ENCODE measurements around the gene DYNC2I2.

DNA sequence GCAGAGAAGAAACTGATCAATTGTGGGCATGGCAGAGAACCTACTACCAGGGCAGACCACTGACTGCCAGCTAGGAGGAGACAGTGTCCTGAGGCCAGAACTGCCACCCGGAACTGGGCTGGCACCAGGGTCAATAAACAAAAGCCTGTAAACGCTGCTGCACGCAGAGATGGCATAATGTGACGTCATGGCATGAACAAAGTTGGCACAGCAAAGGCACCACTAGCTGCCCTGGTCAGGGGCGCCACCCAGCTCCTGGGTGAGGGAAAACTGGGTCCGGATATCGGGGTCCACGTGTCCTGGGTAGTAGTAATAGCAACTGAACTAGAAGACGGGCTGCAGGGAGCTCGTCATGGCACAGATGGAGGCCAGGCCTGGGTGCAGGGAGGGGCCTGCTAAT is 32.1 kb downstream of the DYNC2I2 start:
- TF ChIP-seq, protein P1, sequence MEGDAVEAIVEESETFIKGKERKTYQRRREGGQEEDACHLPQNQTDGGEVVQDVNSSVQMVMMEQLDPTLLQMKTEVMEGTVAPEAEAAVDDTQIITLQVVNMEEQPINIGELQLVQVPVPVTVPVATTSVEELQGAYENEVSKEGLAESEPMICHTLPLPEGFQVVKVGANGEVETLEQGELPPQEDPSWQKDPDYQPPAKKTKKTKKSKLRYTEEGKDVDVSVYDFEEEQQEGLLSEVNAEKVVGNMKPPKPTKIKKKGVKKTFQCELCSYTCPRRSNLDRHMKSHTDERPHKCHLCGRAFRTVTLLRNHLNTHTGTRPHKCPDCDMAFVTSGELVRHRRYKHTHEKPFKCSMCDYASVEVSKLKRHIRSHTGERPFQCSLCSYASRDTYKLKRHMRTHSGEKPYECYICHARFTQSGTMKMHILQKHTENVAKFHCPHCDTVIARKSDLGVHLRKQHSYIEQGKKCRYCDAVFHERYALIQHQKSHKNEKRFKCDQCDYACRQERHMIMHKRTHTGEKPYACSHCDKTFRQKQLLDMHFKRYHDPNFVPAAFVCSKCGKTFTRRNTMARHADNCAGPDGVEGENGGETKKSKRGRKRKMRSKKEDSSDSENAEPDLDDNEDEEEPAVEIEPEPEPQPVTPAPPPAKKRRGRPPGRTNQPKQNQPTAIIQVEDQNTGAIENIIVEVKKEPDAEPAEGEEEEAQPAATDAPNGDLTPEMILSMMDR (IDR thresholded peaks at IDR 0.05; ENCODE audit: poor library complexity, severe bottlenecking) = no peak
- no peak for TF ChIP-seq POLR2AphosphoS5 (IDR thresholded peaks at IDR 0.05)
- TF ChIP-seq EP300 (conservative IDR thresholded peaks at IDR 0.05; ENCODE audit: poor library complexity, severe bottlenecking) = no peak
- TF ChIP-seq EZH2 (IDR thresholded peaks at IDR 0.05; ENCODE audit: borderline replicate concordance, insufficient read depth, low read length, poor library complexity, severe bottlenecking) = no peak
- TF ChIP-seq, protein P2, sequence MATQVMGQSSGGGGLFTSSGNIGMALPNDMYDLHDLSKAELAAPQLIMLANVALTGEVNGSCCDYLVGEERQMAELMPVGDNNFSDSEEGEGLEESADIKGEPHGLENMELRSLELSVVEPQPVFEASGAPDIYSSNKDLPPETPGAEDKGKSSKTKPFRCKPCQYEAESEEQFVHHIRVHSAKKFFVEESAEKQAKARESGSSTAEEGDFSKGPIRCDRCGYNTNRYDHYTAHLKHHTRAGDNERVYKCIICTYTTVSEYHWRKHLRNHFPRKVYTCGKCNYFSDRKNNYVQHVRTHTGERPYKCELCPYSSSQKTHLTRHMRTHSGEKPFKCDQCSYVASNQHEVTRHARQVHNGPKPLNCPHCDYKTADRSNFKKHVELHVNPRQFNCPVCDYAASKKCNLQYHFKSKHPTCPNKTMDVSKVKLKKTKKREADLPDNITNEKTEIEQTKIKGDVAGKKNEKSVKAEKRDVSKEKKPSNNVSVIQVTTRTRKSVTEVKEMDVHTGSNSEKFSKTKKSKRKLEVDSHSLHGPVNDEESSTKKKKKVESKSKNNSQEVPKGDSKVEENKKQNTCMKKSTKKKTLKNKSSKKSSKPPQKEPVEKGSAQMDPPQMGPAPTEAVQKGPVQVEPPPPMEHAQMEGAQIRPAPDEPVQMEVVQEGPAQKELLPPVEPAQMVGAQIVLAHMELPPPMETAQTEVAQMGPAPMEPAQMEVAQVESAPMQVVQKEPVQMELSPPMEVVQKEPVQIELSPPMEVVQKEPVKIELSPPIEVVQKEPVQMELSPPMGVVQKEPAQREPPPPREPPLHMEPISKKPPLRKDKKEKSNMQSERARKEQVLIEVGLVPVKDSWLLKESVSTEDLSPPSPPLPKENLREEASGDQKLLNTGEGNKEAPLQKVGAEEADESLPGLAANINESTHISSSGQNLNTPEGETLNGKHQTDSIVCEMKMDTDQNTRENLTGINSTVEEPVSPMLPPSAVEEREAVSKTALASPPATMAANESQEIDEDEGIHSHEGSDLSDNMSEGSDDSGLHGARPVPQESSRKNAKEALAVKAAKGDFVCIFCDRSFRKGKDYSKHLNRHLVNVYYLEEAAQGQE (IDR thresholded peaks at IDR 0.05; ENCODE audit: borderline replicate concordance) = no peak
